T-cell (primary cell): ENCODE measurements around the gene PDGFD. TPM values are rescaled to one million over a fixed set of nuclear protein-coding genes. Genes with fewer than 3 reads are reported as not detected.

Source experiments
- ATAC-seq, 4 experiments: fragments of 200-7000 bp in 3 of 4; fragments of 150-1000 bp in 1 of 4; cut with Tn5 transposase; replicated peaks in 1 of 4; 1 replicate in 3 of 4; 2 replicates in 1 of 4; pipeline ENCODE4 v1.10.0; 2021; ENCODE audit warnings: moderate library complexity in 3 of 4, mild to moderate bottlenecking in 2 of 4, moderate number of reproducible peaks in 1 of 4
- CTCF ChIA-PET, 2 donors: fragments of 300-600 bp; sonication (Branson Sonifier 250); formaldehyde crosslinking; loops; one replicate each; lab custom pipeline; 2022; ENCODE audit warnings: antibody characterized with exemption in 2 of 2; lab: Charles Lee
- POLR2A ChIA-PET, 2 donors: fragments of 300-600 bp; sonication (Branson Sonifier 250); formaldehyde crosslinking; loops; one replicate each; lab custom pipeline; 2022; ENCODE audit warnings: antibody characterized with exemption in 2 of 2; lab: Charles Lee
- DNase-seq, 35 experiments: peaks; one replicate each; pipeline versions ENCODE4 v3.0.0 to v3.0.0-alpha.2; 2013 to 2023
- H3K27ac ChIP-seq: one replicate; pipeline ENCODE4 v1.5.1; 2013; ENCODE audit warnings: low read length
- H3K27me3 ChIP-seq, 2 experiments: replicated peaks in 1 of 2; 1 replicate in 1 of 2; 2 replicates in 1 of 2; pipeline versions ENCODE4 v1.6.1 to v1.7.0; 2013; ENCODE audit warnings: low read length in 1 of 2, mixed read lengths in 1 of 2; ENCODE audit not compliant: control insufficient read depth in 2 of 2, insufficient read depth in 2 of 2; ENCODE audit errors: extremely low read depth in 1 of 2
- H3K36me3 ChIP-seq, 2 donors: 1 replicate in 1 of 2; 2 replicates in 1 of 2; pipeline versions ENCODE4 v1.6.1 to v1.7.0; 2013; ENCODE audit warnings: low read length in 1 of 2; ENCODE audit not compliant: control insufficient read depth in 2 of 2, insufficient read depth in 1 of 2; ENCODE audit errors: extremely low read depth in 1 of 2
- H3K4me1 ChIP-seq, 2 experiments: 1 replicate in 1 of 2; 2 replicates in 1 of 2; pipeline versions ENCODE4 v1.6.1 to v1.7.0; 2013; ENCODE audit warnings: low read length in 2 of 2, mixed read lengths in 1 of 2; ENCODE audit not compliant: insufficient read depth in 2 of 2, control insufficient read depth in 1 of 2; ENCODE audit errors: extremely low read depth in 1 of 2
- H3K4me3 ChIP-seq, 2 donors: 1 replicate in 1 of 2; 2 replicates in 1 of 2; pipeline versions ENCODE4 v1.5.1 to v1.7.0; 2013; ENCODE audit warnings: mild to moderate bottlenecking in 2 of 2, low read length in 1 of 2, moderate library complexity in 1 of 2; ENCODE audit not compliant: control insufficient read depth in 1 of 2; ENCODE audit errors: extremely low read depth in 1 of 2
- H3K9me3 ChIP-seq: 2 replicates; pipeline ENCODE4 v1.7.0; 2013
- H3K27ac Mint-ChIP-seq, 2 donors: one replicate each; pipeline ENCODE4 v1.8.0; 2020 to 2021; ENCODE audit warnings: mild to moderate bottlenecking in 2 of 2, mixed read lengths in 2 of 2
- H3K27me3 Mint-ChIP-seq, 2 donors: one replicate each; pipeline ENCODE4 v1.8.0; 2021 to 2022; ENCODE audit warnings: mixed read lengths in 2 of 2
- H3K36me3 Mint-ChIP-seq: one replicate; pipeline ENCODE4 v1.8.0; 2021; ENCODE audit warnings: mixed read lengths
- H3K4me1 Mint-ChIP-seq, 3 donors: one replicate each; pipeline ENCODE4 v1.8.0; 2020 to 2022; ENCODE audit warnings: mixed read lengths in 3 of 3, mild to moderate bottlenecking in 1 of 3
- H3K4me3 Mint-ChIP-seq, 3 donors: one replicate each; pipeline ENCODE4 v1.8.0; 2020 to 2022; ENCODE audit warnings: mild to moderate bottlenecking in 3 of 3, mixed read lengths in 3 of 3, moderate library complexity in 3 of 3
- H3K9me3 Mint-ChIP-seq, 3 donors: one replicate each; pipeline ENCODE4 v1.8.0; 2020 to 2022; ENCODE audit warnings: mixed read lengths in 3 of 3
- WGBS: methylation state at CpG from one replicate; pipeline ENCODE4 v1.1.5; 2013; ENCODE audit warnings: missing lambda C conversion rate; ENCODE audit not compliant: insufficient coverage; 5-methylcytosine and 5-hydroxymethylcytosine counted together
- total RNA-seq, 35 experiments: library from RNA in 6 of 35; stranded (reverse) in 6 of 35; fragments of 120-200 nt in 1 of 35; gene quantifications; one replicate each; pipeline versions ENCODE4 v1.2.1 to v1.2.4 and lab custom pipeline; 2013 to 2026

Gene PDGFD
- total RNA-seq, 5 donors from 2014 or later (not counting 1 experiment from before 2014, with no cell fraction given): 0.35 to 2.9 (median 1.2) TPM

DNA sequence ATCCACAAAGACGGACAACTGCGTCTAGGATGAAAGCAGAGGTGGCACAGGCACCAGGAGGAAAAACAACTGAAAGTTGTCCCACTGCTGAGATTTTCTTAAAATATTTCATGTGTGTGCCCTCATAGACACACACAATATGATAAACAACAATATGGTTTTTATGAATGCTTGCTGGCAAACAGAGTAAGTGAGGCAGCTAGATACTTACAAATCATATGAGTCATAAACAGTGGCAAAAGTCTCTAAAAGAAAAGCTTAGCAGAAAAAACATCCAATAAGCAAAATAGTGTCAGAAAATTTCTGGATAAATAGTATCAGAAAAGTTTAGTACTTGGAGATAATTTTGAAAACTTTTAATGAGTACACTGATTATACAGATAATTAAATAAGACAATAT lies 228.7 kb downstream of the PDGFD start:
- Mint-ChIP-seq H3K27me3 (peaks cover 0 to 4% of the 10 kb centered on the region in 2 donors), H3K4me3 (no peak overlapping the region), H3K27ac (no peak overlapping the region), H3K4me1 (no peaks in the 10 kb centered on the region), H3K36me3 (no peaks in the 10 kb centered on the region), H3K9me3 (peaks cover 0 to 4% (median 2%) of the 10 kb centered on the region in 3 donors)
- no peaks in the 10 kb centered on the region for H3K27me3 ChIP-seq
- no peak overlapping the region for H3K27ac ChIP-seq
- ATAC-seq: no peak
- ChIA-PET CTCF (no interaction called here), POLR2A (no interaction called here)
- no peaks in the 10 kb centered on the region for H3K36me3 ChIP-seq
- no peak for DNase-seq
- no peaks in the 10 kb centered on the region for H3K4me1 ChIP-seq
- H3K9me3 ChIP-seq: no peaks in the 10 kb centered on the region
- no CpG with 5 or more reads among the region's 2 CpGs for WGBS
- no peak overlapping the region for H3K4me3 ChIP-seq

GRCh38 chr11:103929170-103929903 lies 234.6 kb downstream of the PDGFD start:
- Histone ChIP-seq H3K27me3 (no peaks in the 10 kb centered on the region), H3K4me1 (no peaks in the 10 kb centered on the region), H3K9me3 (no peaks in the 10 kb centered on the region), H3K4me3 (no peak overlapping the region), H3K27ac (no peak overlapping the region), H3K36me3 (no peaks in the 10 kb centered on the region)
- ATAC-seq: peak in 1 of 4 experiments; percentile 15
- Mint-ChIP-seq H3K4me3 (no peak overlapping the region), H3K27ac (no peak overlapping the region), H3K36me3 (no peaks in the 10 kb centered on the region), H3K27me3 (no peaks in the 10 kb centered on the region), H3K9me3 (peaks cover 0 to under 1% (median 0%) of the 10 kb centered on the region in 3 donors), H3K4me1 (no peaks in the 10 kb centered on the region)
- CTCF ChIA-PET: interaction anchor here in 1 of 2 donors (0.6 kb wide), 1 partner anchor 40 kb away, joined by 21 read pairs; no protein-coding TSS in a partner anchor
- POLR2A ChIA-PET: no interaction called here
- no peak for DNase-seq
- WGBS: 67% methylated on average over 1 of the region's 3 CpGs

- Histone ChIP-seq H3K36me3 (no peaks in the 10 kb centered on the region), H3K27ac (no peak overlapping the region), H3K27me3 (no peaks in the 10 kb centered on the region), H3K9me3 (no peaks in the 10 kb centered on the region), H3K4me1 (no peaks in the 10 kb centered on the region), H3K4me3 (no peak overlapping the region)
- no peaks in the 10 kb centered on the region for H3K27me3 Mint-ChIP-seq
- H3K4me1 Mint-ChIP-seq: no peaks in the 10 kb centered on the region
- WGBS: no CpG with 5 or more reads among the region's 5 CpGs
- no peak overlapping the region for H3K27ac Mint-ChIP-seq
- ATAC-seq (no peak), DNase-seq (no peak)
- CTCF ChIA-PET: no interaction called here
- H3K9me3 Mint-ChIP-seq: no peaks in the 10 kb centered on the region
- H3K4me3 Mint-ChIP-seq: no peak overlapping the region
- POLR2A ChIA-PET: no interaction called here
- H3K36me3 Mint-ChIP-seq: no peaks in the 10 kb centered on the region
Measured at GRCh38 chr11:103928802-103929161, 235.2 kb downstream of the PDGFD start.

- Mint-ChIP-seq H3K4me3 (no peak overlapping the region), H3K9me3 (no peaks in the 10 kb centered on the region), H3K27ac (no peak overlapping the region), H3K36me3 (no peaks in the 10 kb centered on the region), H3K4me1 (no peaks in the 10 kb centered on the region), H3K27me3 (no peaks in the 10 kb centered on the region)
- DNase-seq: no peak
- H3K4me1 ChIP-seq: no peaks in the 10 kb centered on the region
- ATAC-seq: no peak
- WGBS: no CpG with 5 or more reads among the region's 5 CpGs
- H3K4me3 ChIP-seq: no peak overlapping the region
- CTCF ChIA-PET: no interaction called here
- H3K36me3 ChIP-seq: no peaks in the 10 kb centered on the region
- H3K27me3 ChIP-seq: no peaks in the 10 kb centered on the region
- POLR2A ChIA-PET: no interaction called here
- no peak overlapping the region for H3K27ac ChIP-seq
- H3K9me3 ChIP-seq: no peaks in the 10 kb centered on the region
Measured at GRCh38 chr11:103928040-103928801, 235.7 kb downstream of the PDGFD start.

- H3K27me3 Mint-ChIP-seq: no peaks in the 10 kb centered on the region
- H3K27ac Mint-ChIP-seq: no peak overlapping the region
- Histone ChIP-seq H3K27ac (no peak overlapping the region), H3K4me1 (no peaks in the 10 kb centered on the region), H3K9me3 (no peaks in the 10 kb centered on the region), H3K27me3 (no peaks in the 10 kb centered on the region), H3K36me3 (no peaks in the 10 kb centered on the region), H3K4me3 (no peak overlapping the region)
- H3K4me1 Mint-ChIP-seq: no peaks in the 10 kb centered on the region
- DNase-seq (peak in 1 of 35 experiments; percentile 5), ATAC-seq (no peak)
- ChIA-PET CTCF (no interaction called here), POLR2A (no interaction called here)
- H3K4me3 Mint-ChIP-seq: no peak overlapping the region
- H3K36me3 Mint-ChIP-seq: no peaks in the 10 kb centered on the region
- WGBS: no CpG with 5 or more reads among the region's 2 CpGs
- no peaks in the 10 kb centered on the region for H3K9me3 Mint-ChIP-seq
Measured at GRCh38 chr11:103927535-103927934, 236.4 kb downstream of the PDGFD start.

DNA sequence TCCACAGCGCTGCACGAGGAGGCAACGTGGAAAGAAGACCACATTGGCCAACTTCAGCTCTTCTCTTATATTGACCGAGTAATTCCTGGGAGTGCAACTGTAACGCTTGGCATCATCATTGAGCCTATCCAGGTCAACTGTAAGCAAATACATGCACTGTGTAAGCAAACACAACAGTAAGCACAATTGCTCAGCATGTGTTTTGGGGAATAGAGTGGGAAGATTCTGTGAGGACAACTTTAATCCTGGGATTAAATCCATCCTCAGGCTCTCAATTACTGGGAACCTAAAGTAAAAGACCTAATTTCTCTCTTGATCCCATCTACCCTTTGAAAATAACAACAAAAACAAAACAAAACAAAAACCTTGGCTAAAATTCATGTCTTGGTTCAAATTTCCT lies 237.0 kb downstream of the PDGFD start:
- ATAC-seq: no peak

More for the DNA sequence above, 237.0 kb downstream of the PDGFD start:
- Mint-ChIP-seq H3K4me3 (no peak overlapping the region), H3K27ac (no peak overlapping the region), H3K9me3 (no peaks in the 10 kb centered on the region), H3K36me3 (no peaks in the 10 kb centered on the region), H3K27me3 (no peaks in the 10 kb centered on the region), H3K4me1 (no peaks in the 10 kb centered on the region)
- Histone ChIP-seq H3K27ac (no peak overlapping the region), H3K36me3 (no peaks in the 10 kb centered on the region), H3K4me1 (no peaks in the 10 kb centered on the region), H3K4me3 (no peak overlapping the region), H3K27me3 (no peaks in the 10 kb centered on the region), H3K9me3 (no peaks in the 10 kb centered on the region)
- ChIA-PET CTCF (no interaction called here), POLR2A (no interaction called here)
- WGBS: 100% methylated on average over 3 of the region's 5 CpGs
- DNase-seq: no peak
